Lower lobe of right lung (tissue), 2 donors: ENCODE measurements around the gene PRKAA2. TPM values are rescaled to one million over a fixed set of nuclear protein-coding genes. Genes with fewer than 3 reads are reported as not detected.

Experiments used
- ATAC-seq, 2 donors: fragments of 200-7000 bp; cut with Tn5 transposase; one replicate each; pipeline ENCODE4 v1.9.1; 2020 to 2022; ENCODE audit warnings: mild to moderate bottlenecking in 2 of 2, moderate library complexity in 2 of 2
- DNase-seq: peaks from one replicate; pipeline ENCODE4 v3.0.0-alpha.2; 2020
- H3K27ac ChIP-seq: fragments of 200-600 bp; one replicate; pipeline ENCODE4 v1.8.0; 2022
- H3K27me3 ChIP-seq: fragments of 200-600 bp; one replicate; pipeline ENCODE4 v1.8.0; 2022; ENCODE audit warnings: low read depth
- H3K36me3 ChIP-seq: fragments of 200-600 bp; one replicate; pipeline ENCODE4 v1.8.0; 2022; ENCODE audit warnings: mild to moderate bottlenecking
- H3K4me1 ChIP-seq: fragments of 200-600 bp; one replicate; pipeline ENCODE4 v1.8.0; 2022
- H3K4me3 ChIP-seq: fragments of 200-600 bp; one replicate; pipeline ENCODE4 v1.8.0; 2022; ENCODE audit warnings: mild to moderate bottlenecking
- H3K9me3 ChIP-seq: fragments of 200-600 bp; one replicate; pipeline ENCODE4 v1.8.0; 2022
- intact Hi-C: fragments of 100-400 bp; cut with DNase I; formaldehyde crosslinking; loops from one replicate; pipeline ENCODE4 v1.11.0; 2022
- total RNA-seq: library from RNA; stranded (reverse); fragmentation: NEBNext Ultra II Directional; extraction: Animal tissue kit (Norgen Biotek cat#: 25700); gene quantifications from one replicate; pipeline ENCODE4 v1.2.1, GENCODE V29; 2021
- TF ChIP-seq, protein P1 (sequence below): fragments of 200-600 bp; IDR thresholded peaks from one replicate; pipeline ENCODE4 v1.8.0; 2022; ENCODE audit warnings: antibody characterized with exemption, mild to moderate bottlenecking
- donor health status: DM: no; HTN: yes; CAD: no; lungs with severe emphysema.

Gene PRKAA2
- total RNA-seq, 1 donor from 2014 or later, result 1.9 TPM

- H3K4me3 ChIP-seq, result no peak overlapping the region
- H3K4me1 ChIP-seq, result no peaks in the 10 kb centered on the region
- TF ChIP-seq, protein P1, sequence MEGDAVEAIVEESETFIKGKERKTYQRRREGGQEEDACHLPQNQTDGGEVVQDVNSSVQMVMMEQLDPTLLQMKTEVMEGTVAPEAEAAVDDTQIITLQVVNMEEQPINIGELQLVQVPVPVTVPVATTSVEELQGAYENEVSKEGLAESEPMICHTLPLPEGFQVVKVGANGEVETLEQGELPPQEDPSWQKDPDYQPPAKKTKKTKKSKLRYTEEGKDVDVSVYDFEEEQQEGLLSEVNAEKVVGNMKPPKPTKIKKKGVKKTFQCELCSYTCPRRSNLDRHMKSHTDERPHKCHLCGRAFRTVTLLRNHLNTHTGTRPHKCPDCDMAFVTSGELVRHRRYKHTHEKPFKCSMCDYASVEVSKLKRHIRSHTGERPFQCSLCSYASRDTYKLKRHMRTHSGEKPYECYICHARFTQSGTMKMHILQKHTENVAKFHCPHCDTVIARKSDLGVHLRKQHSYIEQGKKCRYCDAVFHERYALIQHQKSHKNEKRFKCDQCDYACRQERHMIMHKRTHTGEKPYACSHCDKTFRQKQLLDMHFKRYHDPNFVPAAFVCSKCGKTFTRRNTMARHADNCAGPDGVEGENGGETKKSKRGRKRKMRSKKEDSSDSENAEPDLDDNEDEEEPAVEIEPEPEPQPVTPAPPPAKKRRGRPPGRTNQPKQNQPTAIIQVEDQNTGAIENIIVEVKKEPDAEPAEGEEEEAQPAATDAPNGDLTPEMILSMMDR, result no peak
- H3K36me3 ChIP-seq, result no peaks in the 10 kb centered on the region
- ATAC-seq (no peak), DNase-seq (no peak)
- H3K27me3 ChIP-seq, result no peaks in the 10 kb centered on the region
- no peak overlapping the region for H3K27ac ChIP-seq
- intact Hi-C loops, result no loop called here
- no peaks in the 10 kb centered on the region for H3K9me3 ChIP-seq
Measured at GRCh38 chr1:56666112-56666608, 21.0 kb downstream of the PRKAA2 start.

DNA sequence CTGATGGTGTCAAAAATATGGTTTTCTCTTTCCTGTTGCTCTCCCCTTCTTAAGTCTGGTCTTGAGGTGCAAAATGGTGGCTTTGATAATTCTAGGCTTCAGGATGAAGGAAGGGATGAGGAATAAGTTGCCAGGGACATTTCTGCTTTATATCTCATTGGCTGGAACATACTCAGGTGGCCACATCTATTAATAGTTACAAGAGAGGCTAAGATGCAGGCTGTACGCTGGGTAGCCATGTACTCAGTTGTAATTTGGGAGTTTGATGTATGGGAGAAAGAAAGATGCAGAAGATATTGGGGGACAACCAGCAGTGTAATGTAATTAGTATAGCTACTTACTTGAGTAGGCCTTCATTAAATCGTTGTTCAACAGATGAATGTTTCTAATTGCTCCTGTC lies 25.2 kb downstream of the PRKAA2 start:
- TF ChIP-seq, protein P1, result no peak
- intact Hi-C loops, result no loop called here
- Histone ChIP-seq H3K4me1 (no peaks in the 10 kb centered on the region), H3K9me3 (no peaks in the 10 kb centered on the region), H3K27me3 (no peaks in the 10 kb centered on the region), H3K27ac (no peak overlapping the region), H3K36me3 (no peaks in the 10 kb centered on the region), H3K4me3 (no peak overlapping the region)
- ATAC-seq (no peak), DNase-seq (no peak)

- Histone ChIP-seq H3K27ac (no peak overlapping the region), H3K9me3 (no peaks in the 10 kb centered on the region), H3K27me3 (no peaks in the 10 kb centered on the region), H3K4me3 (no peak overlapping the region), H3K36me3 (no peaks in the 10 kb centered on the region), H3K4me1 (no peaks in the 10 kb centered on the region)
- DNase-seq (no peak), ATAC-seq (no peak)
- TF ChIP-seq, protein P1, result no peak
- intact Hi-C loops, result no loop called here
Measured at GRCh38 chr1:56671085-56671484, 26.0 kb downstream of the PRKAA2 start.

DNA sequence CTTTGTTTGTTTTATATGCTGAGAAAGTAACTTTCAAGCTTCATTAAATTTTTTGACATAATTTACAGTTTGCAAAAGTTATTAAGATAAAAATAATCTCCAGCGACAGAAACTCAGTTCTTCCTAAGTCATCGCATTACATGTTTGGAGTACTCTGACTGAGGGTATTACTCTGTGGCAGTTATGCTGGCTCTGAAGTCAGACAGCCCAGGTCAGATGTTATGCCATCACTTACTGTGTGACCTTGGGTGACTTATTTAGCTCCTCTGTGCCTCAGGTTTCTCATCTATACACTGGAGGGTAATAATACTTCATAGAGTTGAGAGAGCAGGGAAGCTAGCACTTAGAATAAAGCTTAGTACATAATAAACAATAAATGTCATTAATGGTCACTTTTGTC lies 26.4 kb downstream of the PRKAA2 start:
- ATAC-seq, result no peak
- DNase-seq, result no peak
- intact Hi-C loops, result no loop called here

DNA sequence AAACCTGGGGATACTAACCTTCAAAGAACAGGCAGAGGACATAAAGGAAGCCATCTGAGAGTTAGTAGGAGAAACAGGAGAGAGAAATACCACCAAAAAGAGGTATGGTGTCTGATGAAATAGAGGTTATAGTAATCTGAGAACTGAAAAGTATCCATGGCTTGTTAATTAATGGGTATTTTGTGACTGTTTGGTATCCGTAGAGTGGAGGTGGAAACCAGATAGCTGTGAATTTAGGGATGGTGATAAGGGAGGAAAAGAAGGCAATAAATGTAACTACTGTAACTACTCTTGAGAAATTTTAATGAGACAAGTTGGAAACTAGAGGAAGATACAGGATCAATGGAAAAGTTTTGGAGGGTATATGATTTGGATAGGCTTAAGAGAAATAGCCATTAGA lies 27.5 kb downstream of the PRKAA2 start:
- H3K27ac ChIP-seq, result no peak overlapping the region
- ATAC-seq (no peak), DNase-seq (no peak)
- H3K4me1 ChIP-seq, result no peaks in the 10 kb centered on the region
- H3K27me3 ChIP-seq, result no peaks in the 10 kb centered on the region
- no peaks in the 10 kb centered on the region for H3K36me3 ChIP-seq
- no peaks in the 10 kb centered on the region for H3K9me3 ChIP-seq
- intact Hi-C loops, result no loop called here
- TF ChIP-seq, protein P1, result no peak
- H3K4me3 ChIP-seq, result no peak overlapping the region

More for the DNA sequence above, 26.4 kb downstream of the PRKAA2 start:
- Histone ChIP-seq H3K27ac (no peak overlapping the region), H3K9me3 (no peaks in the 10 kb centered on the region), H3K4me3 (no peak overlapping the region), H3K27me3 (no peaks in the 10 kb centered on the region), H3K36me3 (no peaks in the 10 kb centered on the region), H3K4me1 (no peaks in the 10 kb centered on the region)
- TF ChIP-seq, protein P1, result no peak

- Histone ChIP-seq H3K4me1 (no peaks in the 10 kb centered on the region), H3K27ac (no peak overlapping the region), H3K27me3 (no peaks in the 10 kb centered on the region), H3K36me3 (no peaks in the 10 kb centered on the region), H3K4me3 (no peak overlapping the region), H3K9me3 (no peaks in the 10 kb centered on the region)
- no peak for ATAC-seq
- TF ChIP-seq, protein P1, result no peak
- intact Hi-C loops, result no loop called here
- DNase-seq, result no peak
Measured at GRCh38 chr1:56675763-56676162, 30.6 kb downstream of the PRKAA2 start.
